AG09319 (cell line): ENCODE measurements around the gene POU3F1.

ENCODE experiments used
- DNase-seq: peaks from one replicate; pipeline ENCODE4 v3.0.0-alpha.2; 2010; ENCODE audit warnings: low read depth; ENCODE audit errors: extremely low read depth
- TF ChIP-seq, protein P1 (sequence below): IDR thresholded peaks from 2 replicates; pipeline ENCODE4 v1.5.1; 2011; ENCODE audit warnings: low read depth, mild to moderate bottlenecking, inconsistent platforms, low read length, moderate library complexity

POU3F1 gene

DNA sequence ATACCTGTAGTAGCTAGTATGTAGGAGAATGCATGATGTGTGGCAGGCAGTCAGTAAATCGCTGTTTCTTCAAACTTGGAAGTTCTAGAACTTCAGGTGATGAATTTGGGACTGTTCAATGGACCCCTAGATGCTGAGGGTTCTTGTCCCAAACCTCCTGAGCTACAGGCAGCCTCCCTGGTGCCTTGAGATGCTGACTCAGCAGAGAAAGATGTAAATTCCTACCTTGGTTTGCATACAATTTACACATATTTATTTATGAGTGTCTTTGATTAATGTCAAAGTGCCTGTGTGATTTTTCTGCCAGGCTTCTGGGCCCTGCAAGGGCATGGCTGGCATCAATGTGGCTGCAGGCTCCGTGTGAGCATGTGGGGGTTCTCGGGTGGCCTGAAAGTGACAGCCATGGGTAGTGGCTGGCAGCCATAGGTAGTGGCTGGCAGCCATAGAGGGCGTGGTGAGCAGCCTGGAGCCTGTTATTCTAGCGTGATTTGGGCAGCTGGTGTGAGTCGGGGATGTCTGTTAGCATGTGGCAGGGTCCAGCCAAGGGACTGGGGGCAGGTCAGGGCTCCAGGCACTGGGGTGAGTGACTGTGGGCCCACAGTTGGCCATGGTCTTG, 13.2 kb upstream of the POU3F1 start:
- TF ChIP-seq, protein P1, sequence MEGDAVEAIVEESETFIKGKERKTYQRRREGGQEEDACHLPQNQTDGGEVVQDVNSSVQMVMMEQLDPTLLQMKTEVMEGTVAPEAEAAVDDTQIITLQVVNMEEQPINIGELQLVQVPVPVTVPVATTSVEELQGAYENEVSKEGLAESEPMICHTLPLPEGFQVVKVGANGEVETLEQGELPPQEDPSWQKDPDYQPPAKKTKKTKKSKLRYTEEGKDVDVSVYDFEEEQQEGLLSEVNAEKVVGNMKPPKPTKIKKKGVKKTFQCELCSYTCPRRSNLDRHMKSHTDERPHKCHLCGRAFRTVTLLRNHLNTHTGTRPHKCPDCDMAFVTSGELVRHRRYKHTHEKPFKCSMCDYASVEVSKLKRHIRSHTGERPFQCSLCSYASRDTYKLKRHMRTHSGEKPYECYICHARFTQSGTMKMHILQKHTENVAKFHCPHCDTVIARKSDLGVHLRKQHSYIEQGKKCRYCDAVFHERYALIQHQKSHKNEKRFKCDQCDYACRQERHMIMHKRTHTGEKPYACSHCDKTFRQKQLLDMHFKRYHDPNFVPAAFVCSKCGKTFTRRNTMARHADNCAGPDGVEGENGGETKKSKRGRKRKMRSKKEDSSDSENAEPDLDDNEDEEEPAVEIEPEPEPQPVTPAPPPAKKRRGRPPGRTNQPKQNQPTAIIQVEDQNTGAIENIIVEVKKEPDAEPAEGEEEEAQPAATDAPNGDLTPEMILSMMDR = no peak
- DNase-seq = no peak

DNA sequence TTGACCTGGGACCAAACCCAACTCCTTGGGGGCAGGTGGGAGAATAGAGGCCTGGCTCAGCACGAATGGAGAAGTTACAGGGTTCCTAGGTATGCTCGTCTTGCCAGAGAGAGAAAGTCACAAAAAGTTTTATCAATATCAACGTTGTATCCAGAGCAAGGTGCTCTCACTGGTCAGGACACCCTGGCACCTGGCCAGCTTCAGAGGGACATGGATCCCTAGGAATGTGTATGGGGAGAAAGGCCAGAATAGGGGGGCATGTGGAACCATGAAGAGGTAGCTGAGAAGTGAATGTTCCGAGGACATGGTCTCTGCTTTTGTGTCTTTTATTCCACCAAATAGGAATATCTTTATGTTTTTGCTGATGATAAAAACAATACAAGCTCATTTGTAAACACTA, 9.4 kb upstream of the POU3F1 start:
- TF ChIP-seq, protein P1 = no peak
- DNase-seq = no peak

DNA sequence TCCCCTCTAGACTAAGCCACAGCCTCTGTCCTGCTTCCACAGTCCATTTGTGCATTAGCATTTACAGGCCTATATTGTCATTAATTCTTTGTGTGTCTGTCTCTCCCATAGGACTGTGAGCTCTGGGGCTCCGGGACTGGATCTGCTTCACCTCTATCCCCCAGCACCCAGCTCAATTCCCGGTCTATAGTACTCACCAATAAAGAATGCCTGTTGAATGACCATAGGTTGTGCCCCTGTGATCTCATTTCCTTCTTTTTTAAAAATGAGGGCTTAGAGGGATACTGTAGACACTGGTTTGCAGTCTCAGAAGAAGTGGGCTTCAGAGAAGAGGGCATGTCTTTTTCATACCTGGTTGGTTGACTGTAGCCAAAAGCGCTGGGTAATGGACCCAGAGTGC, 8.8 kb upstream of the POU3F1 start:
- no peak for DNase-seq
- TF ChIP-seq, protein P1 = no peak

DNA sequence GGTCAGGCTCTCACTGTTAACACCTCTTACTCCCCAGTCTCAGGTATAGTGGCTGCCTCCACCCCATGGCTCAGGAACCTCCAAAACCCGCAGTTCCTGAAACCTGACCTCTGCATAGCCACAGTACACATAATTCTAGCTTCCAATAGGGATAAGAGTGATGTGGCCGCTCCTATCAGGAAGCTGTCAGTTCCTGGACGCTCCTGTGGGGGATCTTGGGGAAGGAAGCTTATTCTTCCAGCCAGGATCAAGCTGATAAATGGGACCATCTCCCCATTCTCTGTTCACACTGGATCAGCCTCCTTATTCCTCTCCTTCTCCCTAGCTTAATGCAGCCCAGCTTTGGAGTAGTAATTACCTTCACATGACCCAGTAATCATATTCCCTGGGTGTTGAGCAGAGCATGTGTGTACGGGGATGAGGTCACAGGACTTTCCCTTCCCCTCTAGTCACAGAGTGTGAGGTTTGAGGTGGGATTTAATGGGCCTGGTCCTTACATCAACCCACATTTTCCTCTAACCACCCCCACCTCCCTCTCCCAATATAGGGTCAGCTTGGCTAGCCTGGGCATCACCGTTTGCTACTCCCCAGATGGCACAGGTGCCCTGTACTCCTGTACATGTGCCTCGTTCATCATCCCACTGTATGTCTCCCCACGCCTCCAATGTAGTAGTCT, 7.0 kb upstream of the POU3F1 start:
- DNase-seq = no peak

DNA sequence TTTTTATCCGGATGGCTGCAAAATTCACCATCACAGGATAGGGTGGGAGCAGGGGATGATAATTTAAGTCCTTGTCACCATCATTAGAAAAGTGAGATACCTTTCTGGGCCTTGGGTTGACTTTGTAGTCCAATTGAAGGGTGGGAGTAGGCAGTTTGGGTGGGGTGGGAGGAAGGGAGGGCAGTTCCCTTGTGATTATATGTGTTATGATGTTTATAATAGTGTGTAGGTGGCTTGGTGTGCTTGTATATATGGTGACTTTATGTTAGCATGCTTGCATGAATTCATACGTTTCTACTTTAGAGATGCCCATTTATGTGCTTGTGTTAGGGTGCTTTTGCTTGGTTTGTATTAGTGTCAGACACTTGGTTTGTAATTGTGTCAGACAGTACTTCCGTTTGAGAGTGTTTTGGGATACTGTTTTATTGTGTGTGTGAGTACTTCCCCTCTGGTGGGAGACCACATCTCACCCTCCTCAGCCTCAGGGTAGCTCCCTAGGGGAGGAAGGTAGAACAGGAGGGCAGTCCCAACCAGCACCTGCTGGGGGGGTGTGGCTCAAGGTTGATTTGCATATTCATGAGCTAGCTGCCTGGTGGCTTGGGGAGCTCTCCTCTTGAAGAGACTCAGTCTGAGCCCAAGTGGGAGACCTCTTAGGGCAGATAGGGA, 6.3 kb upstream of the POU3F1 start:
- TF ChIP-seq, protein P1 = no peak

More for the DNA sequence above, 7.0 kb upstream of the POU3F1 start:
- TF ChIP-seq, protein P1 = no peak

DNA sequence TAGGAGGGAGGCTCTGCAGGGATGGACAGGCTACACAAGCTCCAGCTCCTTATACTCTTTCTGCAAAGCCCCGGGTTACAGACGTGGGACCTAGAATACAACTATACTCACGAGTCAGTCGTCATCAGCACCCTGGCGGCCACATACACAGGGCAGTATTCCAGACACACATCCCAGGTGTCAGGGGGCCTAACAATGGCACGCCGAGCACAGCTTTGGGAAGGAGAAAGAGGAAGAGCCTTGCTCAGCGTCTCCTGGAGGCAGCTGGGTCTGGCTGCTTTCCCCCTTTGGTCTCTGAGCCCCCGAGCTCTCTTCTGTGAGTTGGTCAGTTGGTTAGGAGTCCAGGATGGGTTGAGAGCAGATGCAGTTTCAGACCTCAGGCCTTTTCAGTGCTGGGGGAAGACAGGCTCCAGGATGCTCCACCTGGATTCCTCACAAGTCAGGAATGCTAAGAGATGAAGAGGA, 4.5 kb upstream of the POU3F1 start:
- DNase-seq = no peak
- TF ChIP-seq, protein P1 = no peak

More for the DNA sequence above, 6.3 kb upstream of the POU3F1 start:
- no peak for DNase-seq
